NK-92 treated with Interleukin-12 subunit alpha and Interleukin-12 subunit beta, amount 100 ng/mL, for 24 hours (cell line): ENCODE results near the gene STAM2.
"Not testable (repeated sequence)": the region's sequence is repeated elsewhere in the genome, so short reads cannot be mapped to it uniquely, and the experiment has no call there.

Experiments
- DNase-seq: peaks from one replicate; lab custom pipeline; 2025; lab: John Stamatoyannopoulos, UW

STAM2 gene

GRCh38 chr2:152106464-152106863, 69.1 kb downstream of the STAM2 start:
- DNase-seq, result no peak

DNA sequence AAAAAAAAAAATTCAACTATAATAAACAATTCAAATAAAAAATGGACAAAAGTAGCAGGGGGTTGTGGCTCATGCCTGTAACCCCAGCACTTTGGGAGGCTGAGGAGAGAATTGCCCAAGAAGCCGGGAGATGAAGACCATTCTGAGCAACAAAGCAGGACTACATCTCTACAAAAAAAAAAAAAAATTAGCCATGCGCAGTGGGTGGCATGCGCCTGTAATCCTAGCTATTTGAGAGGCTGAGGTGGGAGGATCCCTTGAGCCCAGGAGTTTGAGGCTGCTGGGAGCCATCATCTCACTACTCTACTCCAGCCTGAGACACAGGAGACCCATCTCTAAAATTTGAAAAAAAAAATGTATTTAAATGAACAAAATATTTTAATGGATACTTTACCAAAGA, 72.3 kb downstream of the STAM2 start:
- no peak for DNase-seq

DNA sequence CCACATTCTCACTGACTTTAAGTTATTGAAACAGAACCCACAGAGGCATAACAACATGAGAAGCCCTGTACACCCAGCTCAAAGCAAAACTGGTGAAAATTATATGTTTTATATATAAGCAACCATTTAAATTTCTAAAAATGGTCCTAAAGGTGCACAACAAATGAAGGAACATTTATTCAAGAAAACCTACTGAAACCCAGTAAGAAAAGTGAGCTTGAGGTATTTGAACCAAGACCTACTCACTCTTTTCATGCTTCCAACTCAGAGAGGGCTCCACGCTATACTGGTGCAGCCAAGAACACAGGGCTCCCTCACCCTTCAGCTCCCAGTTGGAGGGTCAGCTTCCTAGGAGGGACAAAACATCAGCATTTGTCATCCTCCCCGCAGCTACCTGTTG, 74.6 kb downstream of the STAM2 start:
- no peak for DNase-seq

DNA sequence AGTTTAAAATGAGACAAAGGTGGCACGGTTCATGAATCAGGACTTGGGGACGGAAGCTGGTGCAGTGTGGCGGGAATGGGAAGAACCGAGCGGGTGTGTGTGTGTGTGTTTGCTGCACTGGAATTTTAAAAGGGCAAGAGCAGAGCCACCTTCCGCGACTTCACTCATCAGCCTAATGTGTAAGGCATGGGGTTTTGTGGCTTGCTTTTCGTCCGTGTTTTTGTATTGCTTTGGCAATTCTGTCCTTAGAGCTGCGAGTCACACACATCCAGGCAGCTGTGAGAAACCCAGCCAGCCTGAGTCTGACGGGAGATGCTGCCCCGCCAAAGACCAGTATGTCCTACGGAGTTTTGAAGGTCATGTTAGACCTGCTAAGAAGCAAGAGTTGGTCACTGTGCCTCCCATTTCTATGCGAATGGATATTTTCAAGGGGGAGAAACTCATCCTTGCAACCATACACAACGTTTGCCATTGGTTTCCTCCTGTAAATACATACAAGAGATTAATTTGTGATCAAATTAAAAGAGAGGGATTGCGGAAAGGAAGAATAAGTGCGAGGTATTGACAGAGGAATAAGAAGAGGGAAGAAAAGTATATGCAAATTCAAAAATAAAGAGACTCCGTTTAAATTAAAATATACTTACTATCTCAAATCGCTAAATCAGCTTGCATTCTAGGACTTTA, 76.1 kb downstream of the STAM2 start:
- no peak for DNase-seq

GRCh38 chr2:152098496-152099366, 76.8 kb downstream of the STAM2 start, which contains the start of gene CACNB4:
Gene CACNB4 (minus strand): TSS chr2:152099044.
- no peak for DNase-seq

DNA sequence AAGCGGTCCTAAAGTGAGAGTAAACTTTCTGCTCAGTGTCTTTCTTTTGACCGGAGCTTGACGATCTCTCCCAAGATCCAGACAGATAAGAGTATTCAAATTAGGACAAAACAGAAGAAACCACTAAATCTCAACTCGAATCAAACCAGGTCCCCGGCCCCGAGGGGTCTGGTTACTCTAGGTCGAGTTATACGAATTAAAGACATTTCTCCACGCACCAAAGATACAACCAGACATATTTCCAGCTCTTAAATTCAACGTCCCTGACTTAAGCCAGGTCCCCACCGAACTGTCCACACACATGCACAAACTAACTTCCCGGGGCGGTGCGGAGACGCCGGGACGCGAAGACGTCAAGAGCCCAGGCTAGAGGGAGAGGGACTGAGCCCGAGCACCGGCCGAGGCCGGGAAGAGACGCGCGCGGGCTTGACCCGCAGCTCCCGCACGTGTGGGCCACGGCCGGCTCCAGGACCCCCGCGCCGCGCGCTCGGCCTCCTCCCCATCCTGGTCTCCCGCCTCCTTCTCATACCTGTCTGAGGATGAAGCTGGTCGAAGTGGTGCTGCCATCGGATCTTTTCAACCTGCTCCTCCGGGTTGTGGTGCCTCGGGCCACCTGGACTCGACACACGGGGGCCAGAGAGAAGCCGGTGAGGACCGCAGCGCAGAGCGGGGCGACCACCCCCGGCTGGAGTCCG, 77.6 kb downstream of the STAM2 start:
- no peak for DNase-seq

GRCh38 chr2:152097290-152097800, 78.2 kb downstream of the STAM2 start:
- DNase-seq, result no peak

GRCh38 chr2:152095146-152095545, 80.4 kb downstream of the STAM2 start:
- DNase-seq, result no peak

GRCh38 chr2:152094014-152094413, 81.5 kb downstream of the STAM2 start:
- DNase-seq, result no peak

GRCh38 chr2:152093464-152093863, 82.1 kb downstream of the STAM2 start:
- DNase-seq, result no peak

DNA sequence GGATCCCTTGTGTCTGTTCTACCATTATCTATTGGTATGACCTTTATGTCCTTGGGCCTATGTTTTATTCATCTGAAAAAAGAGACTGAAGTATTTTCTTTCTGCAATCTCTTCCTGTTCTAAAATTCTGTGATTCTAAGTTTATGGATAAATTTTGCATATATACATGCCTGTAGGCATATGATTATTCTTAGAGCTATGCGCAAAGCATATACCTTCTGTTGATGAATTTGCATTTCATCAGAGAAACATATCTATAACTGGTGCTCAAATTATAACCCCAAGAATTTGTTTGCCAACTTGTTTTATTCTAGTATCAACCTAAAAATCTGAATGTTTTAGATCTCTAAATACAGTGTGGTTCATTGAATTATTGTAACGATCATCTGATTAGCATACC, 83.5 kb downstream of the STAM2 start:
- no peak for DNase-seq

DNA sequence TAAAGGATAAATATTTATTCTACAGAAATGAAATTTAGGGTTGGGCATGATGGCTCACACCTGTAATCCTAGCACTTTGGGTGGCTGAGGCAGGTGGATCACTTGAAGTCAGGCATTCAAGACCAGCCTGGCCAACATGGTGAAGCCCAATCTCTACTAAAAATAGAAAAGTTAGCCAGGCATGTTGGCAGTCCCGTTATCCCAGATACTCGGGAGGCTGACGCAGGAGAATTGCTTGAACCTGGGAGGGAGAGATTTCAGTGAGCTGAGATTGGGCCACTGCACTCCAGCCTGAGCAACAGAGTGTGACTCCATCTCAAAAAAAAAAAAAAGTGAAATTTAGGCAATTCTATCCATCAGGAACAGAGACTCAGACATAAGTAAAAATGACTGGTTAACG, 84.8 kb downstream of the STAM2 start:
- not testable (repeated sequence) for DNase-seq

GRCh38 chr2:152089238-152089637, 86.3 kb downstream of the STAM2 start:
- DNase-seq, result no peak

GRCh38 chr2:152088006-152088405, 87.6 kb downstream of the STAM2 start:
- no peak for DNase-seq

DNA sequence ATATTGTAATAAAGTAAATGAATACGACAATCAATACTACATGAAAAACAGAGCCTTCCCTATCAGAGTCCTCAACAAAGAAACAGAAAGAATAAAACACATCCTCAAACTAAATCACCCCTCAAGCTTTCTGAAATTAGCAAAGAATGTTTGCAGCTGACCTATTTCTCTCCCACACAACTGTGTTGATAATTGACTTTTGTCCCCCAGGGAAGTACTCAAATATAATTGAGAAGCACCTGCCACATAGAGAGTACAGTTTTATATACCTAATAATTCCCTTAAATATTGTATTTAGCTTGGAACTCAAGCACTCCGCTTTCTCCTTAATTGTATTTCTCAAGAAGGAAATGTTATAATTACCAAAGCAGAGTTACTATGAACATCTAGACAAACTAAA, 89.3 kb downstream of the STAM2 start:
- no peak for DNase-seq

GRCh38 chr2:152084076-152084475, 91.5 kb downstream of the STAM2 start:
- no peak for DNase-seq

GRCh38 chr2:152083202-152083875, 92.2 kb downstream of the STAM2 start:
- DNase-seq, result no peak

GRCh38 chr2:152078662-152079061, 96.9 kb downstream of the STAM2 start:
- no peak for DNase-seq

GRCh38 chr2:152078023-152078422, 97.5 kb downstream of the STAM2 start:
- DNase-seq, result no peak

DNA sequence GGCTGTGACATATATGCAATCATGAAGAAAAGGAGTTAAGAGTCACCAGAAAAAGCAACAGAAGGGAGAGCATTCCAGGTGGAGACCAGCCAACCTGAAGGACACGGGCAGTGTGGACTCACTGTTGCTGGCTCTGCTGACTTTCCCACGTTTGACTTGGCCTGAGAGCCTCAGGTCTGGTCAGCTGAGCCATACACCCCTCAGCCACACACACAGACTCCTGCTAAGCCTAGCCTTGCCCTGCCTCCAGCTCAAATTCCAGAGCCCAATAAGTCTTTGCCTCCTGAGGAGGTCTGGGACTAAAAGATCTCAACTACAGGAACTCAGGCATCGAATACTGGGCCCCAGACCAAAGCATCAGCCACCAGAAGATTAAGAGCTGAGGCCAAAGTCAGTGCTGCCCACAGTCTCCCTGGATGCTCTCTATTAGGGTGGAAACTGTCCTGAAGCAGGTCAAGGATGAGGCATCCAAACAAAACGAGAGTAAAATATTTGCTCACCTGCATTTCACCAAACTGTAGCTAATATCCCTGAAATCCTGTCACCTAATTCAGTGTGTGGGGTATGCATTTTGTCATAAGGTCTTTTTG, 100.0 kb downstream of the STAM2 start:
- no peak for DNase-seq

DNA sequence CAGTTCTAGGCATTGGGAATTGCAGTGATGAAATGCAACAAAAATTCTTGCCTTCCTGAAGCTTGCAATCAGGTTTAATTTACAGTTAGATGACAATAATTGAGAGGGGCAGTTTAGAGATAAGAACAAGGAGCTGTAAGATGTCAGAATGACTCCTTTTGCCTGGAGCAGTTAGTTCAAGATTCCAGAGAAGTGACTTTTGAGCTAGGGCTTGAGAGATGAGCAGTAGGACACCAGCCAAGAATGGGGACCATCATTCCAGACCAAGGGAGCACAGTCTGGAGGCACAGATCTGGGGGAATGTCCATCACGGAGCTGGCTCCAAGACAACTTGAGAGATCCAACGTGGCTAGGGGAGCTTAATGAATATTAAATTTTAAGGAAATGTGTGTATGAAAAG, 103.6 kb downstream of the STAM2 start:
- no peak for DNase-seq

- no peak for DNase-seq
Measured at GRCh38 chr2:152071518-152071917, 104.0 kb downstream of the STAM2 start.
